Activated T-helper 1 cell treated with Interleukin-2 at 50 U/mL for 16 hours (primary cell): ENCODE measurements around the gene MOGAT3.

Source experiments
- DNase-seq: peaks from one replicate; pipeline ENCODE4 v3.0.0-alpha.2; 2020; ENCODE audit warnings: low read depth

Gene MOGAT3

GRCh38 chr7:101233907-101234547, 33.2 kb upstream of the MOGAT3 start:
- DNase-seq, result no peak

GRCh38 chr7:101232141-101232850, 31.5 kb upstream of the MOGAT3 start:
- no peak for DNase-seq

DNA sequence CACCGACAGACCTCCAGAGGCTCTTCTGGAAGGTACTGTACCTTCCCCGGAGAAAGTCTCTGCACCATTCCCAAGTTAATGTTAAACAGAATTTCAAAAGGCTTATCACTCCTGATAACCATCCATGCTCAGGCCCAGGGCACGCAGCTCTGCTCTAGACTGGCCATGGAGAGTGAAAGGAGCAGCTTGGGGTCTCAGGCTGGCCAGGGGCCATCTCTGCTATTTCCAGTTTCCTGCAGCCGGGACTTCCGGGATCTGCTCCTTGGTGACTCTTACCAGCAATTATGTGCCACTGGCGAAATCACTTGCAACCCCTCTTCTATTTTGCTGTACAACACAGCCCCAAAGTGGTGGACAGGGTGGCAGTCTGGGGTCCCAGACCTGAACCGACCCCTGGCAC, 30.8 kb upstream of the MOGAT3 start:
- DNase-seq, result no peak

DNA sequence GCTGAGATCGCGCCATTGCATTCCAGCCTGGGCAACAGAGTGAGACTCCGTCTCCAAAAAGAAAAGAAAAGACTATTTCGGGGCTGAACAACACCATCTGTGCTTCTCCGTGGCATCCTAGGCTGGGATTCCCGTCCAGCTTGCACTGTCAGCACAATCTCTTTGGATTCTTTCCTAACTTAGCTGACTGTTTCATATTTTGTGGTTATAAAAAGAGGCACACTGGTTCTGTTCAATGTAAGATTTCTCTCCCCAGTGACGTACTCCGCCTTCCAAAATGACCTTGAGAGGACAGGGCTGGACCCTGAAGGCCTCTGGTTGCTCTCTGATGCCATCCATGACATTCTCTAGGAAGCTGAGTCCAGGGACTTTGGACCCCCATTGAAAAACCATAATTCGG, 25.9 kb upstream of the MOGAT3 start:
- DNase-seq, result no peak

DNA sequence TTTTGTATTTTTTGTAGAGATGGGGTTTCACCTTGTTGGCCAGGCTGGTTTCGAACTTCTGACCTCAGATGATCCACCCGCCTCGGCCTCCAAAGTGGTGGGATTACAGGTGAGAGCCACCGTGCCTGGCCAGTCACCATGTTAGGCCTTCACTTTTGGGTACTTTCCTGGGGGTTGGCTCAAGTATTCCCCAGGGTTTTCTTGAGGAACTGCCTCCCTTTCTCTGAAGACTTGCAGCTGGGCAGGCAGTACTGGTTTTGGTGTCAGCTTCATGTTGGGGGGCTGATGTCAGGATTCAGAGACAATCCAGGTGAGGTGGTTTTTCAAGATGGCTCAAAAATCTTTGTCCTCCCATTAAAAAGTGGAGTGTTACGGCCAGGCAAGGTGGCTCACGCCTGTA, 24.8 kb upstream of the MOGAT3 start:
- no peak for DNase-seq

- DNase-seq, result no peak
Measured at GRCh38 chr7:101223528-101223927, 22.7 kb upstream of the MOGAT3 start.

DNA sequence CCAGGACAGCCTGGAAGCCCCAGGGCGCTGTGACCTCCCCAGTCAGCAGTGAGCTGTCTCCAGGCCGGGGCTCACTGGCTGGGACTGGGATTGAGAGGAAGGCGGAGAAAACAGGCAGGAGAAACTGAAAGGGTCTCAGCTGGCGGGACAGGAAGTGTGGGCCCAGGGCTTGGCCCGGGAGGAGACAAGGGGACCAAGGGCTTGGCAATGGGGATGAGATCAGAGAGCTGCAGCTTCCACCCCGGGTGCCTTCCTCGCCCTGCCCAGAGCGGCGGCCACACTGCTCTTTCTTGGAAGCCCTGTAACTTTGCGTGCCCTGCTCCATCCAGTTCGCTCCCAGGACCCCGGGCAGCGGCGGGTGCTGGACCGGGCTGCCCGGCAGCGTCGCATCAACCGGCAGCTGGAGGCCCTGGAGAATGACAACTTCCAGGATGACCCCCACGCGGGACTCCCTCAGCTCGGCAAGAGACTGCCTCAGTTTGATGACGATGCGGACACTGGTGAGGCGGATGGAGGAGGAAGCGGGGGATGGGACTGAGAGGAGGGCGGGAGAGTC, 21.5 kb upstream of the MOGAT3 start:
- DNase-seq, result no peak

- no peak for DNase-seq
Measured at GRCh38 chr7:101220295-101220694, 19.5 kb upstream of the MOGAT3 start.

GRCh38 chr7:101218236-101219125, 17.6 kb upstream of the MOGAT3 start:
- DNase-seq, result no peak

DNA sequence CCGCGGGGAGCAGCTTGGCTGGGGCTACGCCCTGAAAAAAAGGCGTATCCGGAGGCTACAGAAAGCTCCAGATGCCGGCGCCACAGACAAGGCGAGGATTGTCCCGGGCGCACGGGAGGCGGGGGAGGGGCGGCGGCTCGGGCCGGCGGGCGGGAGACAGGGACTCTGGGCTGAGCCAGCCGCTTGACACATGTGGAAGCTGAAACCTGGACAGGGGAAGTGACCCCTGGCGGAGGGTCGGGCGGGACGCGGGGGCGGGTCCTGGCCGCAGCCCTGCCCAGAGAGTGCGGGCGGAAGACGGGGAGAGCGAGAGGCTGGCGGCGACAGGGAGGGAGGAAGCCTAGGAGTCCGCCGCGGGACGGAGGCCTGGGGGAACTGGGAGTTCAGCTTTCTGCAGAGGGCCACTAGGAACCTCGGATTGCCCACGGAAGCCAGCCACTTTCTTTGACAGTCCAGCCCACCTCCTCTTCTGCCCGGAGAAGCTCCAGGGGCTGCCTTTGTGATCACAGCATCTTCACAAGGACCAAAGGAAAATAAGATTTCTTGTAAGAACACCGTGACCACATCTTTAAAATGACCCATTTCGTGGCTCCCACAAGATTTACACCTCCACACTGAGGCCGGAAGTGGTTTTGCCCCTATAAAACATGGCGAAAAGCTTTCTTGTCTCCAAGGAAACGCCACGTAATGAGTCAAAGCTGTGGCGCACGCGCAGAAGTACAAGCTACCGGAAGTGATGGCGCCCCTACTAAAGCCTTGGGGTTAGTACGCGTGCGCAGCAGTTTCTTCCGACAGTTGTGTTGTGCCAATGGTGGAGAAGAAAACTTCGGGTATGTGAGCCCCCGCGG, 16.8 kb upstream of the MOGAT3 start, which contains the start of the genes PLOD3 and ZNHIT1:
PLOD3 (minus strand) TSS at position 194 of the 848 bp plus-strand sequence. CDS start 307 bp downstream, outside the sequence.
ZNHIT1 (plus strand) TSS at position 778 of the 848 bp plus-strand sequence; CDS start at position 809, 31 bp downstream.
- DNase-seq, result peak; percentile 87

- DNase-seq, result no peak
Measured at GRCh38 chr7:101216860-101217387, 16.1 kb upstream of the MOGAT3 start.

DNA sequence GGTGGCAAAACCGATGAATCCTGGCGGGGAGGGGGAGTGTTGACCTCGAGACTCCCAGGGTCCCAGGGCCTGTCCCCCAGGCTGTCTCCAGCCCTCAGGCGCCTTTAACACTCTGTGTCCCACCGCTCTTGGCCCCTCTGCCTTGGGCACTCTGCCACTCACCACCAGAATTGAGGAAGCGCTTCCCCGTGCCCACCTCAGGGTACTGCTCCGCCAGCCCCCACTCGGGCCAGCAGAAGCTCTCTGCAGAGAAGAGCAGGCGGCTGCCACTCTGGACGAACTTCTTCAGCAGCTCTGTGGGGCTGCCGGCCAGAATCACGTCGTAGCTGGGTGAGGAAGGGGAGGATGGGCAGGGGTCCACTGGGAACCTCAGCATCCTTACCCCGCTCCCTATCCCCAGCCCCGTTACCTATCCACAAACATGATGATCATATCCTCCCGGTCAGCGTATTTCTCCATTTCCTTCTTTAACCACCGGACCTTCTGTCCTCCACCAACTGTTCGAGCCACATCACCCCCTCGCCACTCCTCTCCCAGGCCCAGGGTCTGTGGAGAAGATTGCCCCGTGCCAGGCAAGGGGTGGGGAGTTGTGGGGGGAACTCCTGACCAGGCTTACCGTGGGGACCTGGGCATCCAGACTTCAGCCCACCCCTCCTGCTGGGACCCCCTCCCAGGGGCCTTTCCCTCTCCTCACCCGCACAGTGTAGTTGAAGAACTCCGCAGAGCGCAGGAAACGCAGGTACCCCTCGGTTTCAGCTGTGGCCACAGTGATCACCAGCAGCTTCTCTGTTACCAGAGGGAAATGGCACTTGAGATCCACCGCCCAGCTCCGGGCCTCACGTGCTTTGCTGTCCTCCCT, 15.4 kb upstream of the MOGAT3 start:
- DNase-seq, result no peak

- no peak for DNase-seq
Measured at GRCh38 chr7:101212014-101212413, 11.2 kb upstream of the MOGAT3 start.

GRCh38 chr7:101211501-101211900, 10.7 kb upstream of the MOGAT3 start:
- DNase-seq, result no peak

DNA sequence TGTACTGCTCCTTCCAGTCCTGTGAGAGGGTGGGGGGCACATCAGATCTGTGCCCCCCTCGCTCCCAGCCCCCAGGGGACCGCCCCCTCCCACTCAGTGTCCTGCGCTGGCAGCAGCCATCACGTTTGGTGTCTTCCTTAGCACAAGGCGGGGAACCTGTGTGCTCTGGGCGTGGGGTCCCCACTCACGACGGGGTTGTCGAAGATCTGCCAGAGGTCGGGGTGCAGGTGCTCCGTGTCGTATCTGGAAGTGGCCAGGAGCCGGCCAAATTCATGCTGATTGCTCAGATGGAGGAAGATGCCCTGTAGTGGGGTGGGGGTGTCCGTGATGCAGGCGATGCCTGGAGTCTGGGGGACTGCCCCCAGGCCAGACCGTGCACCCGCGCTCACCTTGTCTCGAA, 9.3 kb upstream of the MOGAT3 start:
- no peak for DNase-seq

- DNase-seq, result no peak
Measured at GRCh38 chr7:101208794-101209193, 8.0 kb upstream of the MOGAT3 start.

GRCh38 chr7:101207459-101207858, 6.6 kb upstream of the MOGAT3 start:
- no peak for DNase-seq

- no peak for DNase-seq
Measured at GRCh38 chr7:101206665-101207042, 5.8 kb upstream of the MOGAT3 start.

GRCh38 chr7:101205901-101206664, 5.2 kb upstream of the MOGAT3 start:
- DNase-seq, result no peak
